Stimulated activated CD8-positive, alpha-beta memory T cell treated with anti-CD3 and anti-CD28 coated beads, Interleukin-7, amount 100 ng/mL, for 48 hours (primary cell): Measurements from ENCODE around the gene NUDT22.

Experiments used
- DNase-seq, 2 donors: peaks; one replicate each; pipeline ENCODE4 v3.0.0-alpha.2; 2020; ENCODE audit warnings: low read depth in 1 of 2; ENCODE audit errors: extremely low read depth in 1 of 2

NUDT22 gene

GRCh38 chr11:64225608-64226506 is at the start of gene NUDT22, which contains the start of gene TRPT1:
TSS of gene NUDT22 (plus strand) at chr11:64226274. CDS start at chr11:64226653, 379 bp downstream.
TSS of gene TRPT1 (minus strand) at chr11:64226186. CDS start at chr11:64225860, 326 bp downstream.
- DNase-seq = peak; percentile 85 to 87

GRCh38 chr11:64176751-64177150 is 49.3 kb upstream of the NUDT22 start:
- no peak for DNase-seq

GRCh38 chr11:64178203-64178602 is 47.9 kb upstream of the NUDT22 start:
- DNase-seq = no peak

- DNase-seq = no peak
Measured at GRCh38 chr11:64178951-64179639, 47.0 kb upstream of the NUDT22 start.

GRCh38 chr11:64180891-64181290 is 45.2 kb upstream of the NUDT22 start:
- DNase-seq = no peak

- peak in 1 of 2 donors; percentile 25 for DNase-seq
Measured at GRCh38 chr11:64181506-64182411, 44.3 kb upstream of the NUDT22 start.

GRCh38 chr11:64183890-64184289 is 42.2 kb upstream of the NUDT22 start:
- DNase-seq = no peak

- no peak for DNase-seq
Measured at GRCh38 chr11:64185175-64185692, 40.8 kb upstream of the NUDT22 start.

- peak; percentile 97 to 99 for DNase-seq
Measured at GRCh38 chr11:64185693-64186491, 40.2 kb upstream of the NUDT22 start, which contains the start of gene STIP1. TSS of gene STIP1 (plus strand) at chr11:64186171. CDS start at chr11:64186262, 91 bp downstream.

- DNase-seq = peak in 1 of 2 donors; percentile 57
Measured at GRCh38 chr11:64186492-64187165, 39.4 kb upstream of the NUDT22 start.

- DNase-seq = no peak
Measured at GRCh38 chr11:64192434-64192833, 33.6 kb upstream of the NUDT22 start.

- DNase-seq = no peak
Measured at GRCh38 chr11:64196626-64197025, 29.4 kb upstream of the NUDT22 start.

GRCh38 chr11:64198511-64198910 is 27.6 kb upstream of the NUDT22 start:
- DNase-seq = no peak

- no peak for DNase-seq
Measured at GRCh38 chr11:64201543-64201942, 24.5 kb upstream of the NUDT22 start.

- no peak for DNase-seq
Measured at GRCh38 chr11:64202992-64203391, 23.1 kb upstream of the NUDT22 start.

GRCh38 chr11:64203421-64204079 is 22.5 kb upstream of the NUDT22 start:
- no peak for DNase-seq

- no peak for DNase-seq
Measured at GRCh38 chr11:64204080-64204440, 22.0 kb upstream of the NUDT22 start.

GRCh38 chr11:64204464-64204989 is 21.5 kb upstream of the NUDT22 start:
- peak in 1 of 2 donors; percentile 61 for DNase-seq
